ENCODE measurements around the gene SEC24C. TPM values are rescaled to one million over a fixed set of nuclear protein-coding genes. Genes with fewer than 3 reads are reported as not detected.

SEC24C gene
- total RNA-seq, 1 donor from 2014 or later = 36.0 TPM

DNA sequence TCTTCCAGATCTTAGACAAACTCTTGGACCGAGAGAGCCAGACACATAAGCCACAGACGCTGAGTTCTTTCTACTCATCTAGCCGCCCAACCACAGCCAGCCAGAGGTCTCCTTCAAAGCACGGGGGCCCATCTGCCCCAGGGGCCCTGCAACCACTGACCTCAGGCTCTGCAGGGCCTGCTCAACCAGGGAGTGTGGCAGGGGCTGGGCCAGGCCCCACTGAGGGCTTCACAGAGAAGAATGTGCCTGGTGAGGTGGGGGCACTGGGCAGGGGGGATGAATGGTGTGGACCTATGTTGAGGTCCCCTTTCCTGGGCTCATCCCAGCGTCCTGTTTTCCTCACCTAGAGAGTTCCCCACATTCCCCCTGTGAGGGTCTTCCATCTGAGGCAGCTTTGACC is 52.6 kb downstream of the SEC24C start:
- no peak overlapping the region for H3K9ac ChIP-seq
- no peak overlapping the region for H3K4me3 ChIP-seq
- Mint-ChIP-seq H3K36me3 (peaks cover 28% of the 10 kb centered on the region), H3K4me1 (no peaks in the 10 kb centered on the region), H3K4me3 (no peak overlapping the region), H3K9me3 (no peaks in the 10 kb centered on the region), H3K27ac (no peak overlapping the region), H3K27me3 (ENCODE audit: insufficient read depth, low read depth) (peaks cover 4% of the 10 kb centered on the region)
- no peak overlapping the region for H2AFZ ChIP-seq (replicated peaks)
- H3K27me3 ChIP-seq = no peaks in the 10 kb centered on the region
- no peak overlapping the region for H3K27ac ChIP-seq
- no peaks in the 10 kb centered on the region for H4K20me1 ChIP-seq (ENCODE audit: low read depth)
- TF ChIP-seq, protein P1, sequence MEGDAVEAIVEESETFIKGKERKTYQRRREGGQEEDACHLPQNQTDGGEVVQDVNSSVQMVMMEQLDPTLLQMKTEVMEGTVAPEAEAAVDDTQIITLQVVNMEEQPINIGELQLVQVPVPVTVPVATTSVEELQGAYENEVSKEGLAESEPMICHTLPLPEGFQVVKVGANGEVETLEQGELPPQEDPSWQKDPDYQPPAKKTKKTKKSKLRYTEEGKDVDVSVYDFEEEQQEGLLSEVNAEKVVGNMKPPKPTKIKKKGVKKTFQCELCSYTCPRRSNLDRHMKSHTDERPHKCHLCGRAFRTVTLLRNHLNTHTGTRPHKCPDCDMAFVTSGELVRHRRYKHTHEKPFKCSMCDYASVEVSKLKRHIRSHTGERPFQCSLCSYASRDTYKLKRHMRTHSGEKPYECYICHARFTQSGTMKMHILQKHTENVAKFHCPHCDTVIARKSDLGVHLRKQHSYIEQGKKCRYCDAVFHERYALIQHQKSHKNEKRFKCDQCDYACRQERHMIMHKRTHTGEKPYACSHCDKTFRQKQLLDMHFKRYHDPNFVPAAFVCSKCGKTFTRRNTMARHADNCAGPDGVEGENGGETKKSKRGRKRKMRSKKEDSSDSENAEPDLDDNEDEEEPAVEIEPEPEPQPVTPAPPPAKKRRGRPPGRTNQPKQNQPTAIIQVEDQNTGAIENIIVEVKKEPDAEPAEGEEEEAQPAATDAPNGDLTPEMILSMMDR (IDR thresholded peaks at IDR 0.05) = no peak
- TF ChIP-seq EZH2phosphoT487 (IDR thresholded peaks at IDR 0.05) (no peak), EZH2 (IDR thresholded peaks at IDR 0.05) (no peak)
- H3K79me2 ChIP-seq (ENCODE audit: low read depth) = no peaks in the 10 kb centered on the region
- H3F3A ChIP-seq (ENCODE audit: low read depth) = no peaks in the 10 kb centered on the region
- H3K4me1 ChIP-seq = no peaks in the 10 kb centered on the region
- H3K4me2 ChIP-seq = no peak overlapping the region
- no peaks in the 10 kb centered on the region for H3K9me3 ChIP-seq (ENCODE audit: low read depth)
- H3K36me3 ChIP-seq = no peaks in the 10 kb centered on the region
- DNase-seq (ENCODE audit: low spot score) = no peak

DNA sequence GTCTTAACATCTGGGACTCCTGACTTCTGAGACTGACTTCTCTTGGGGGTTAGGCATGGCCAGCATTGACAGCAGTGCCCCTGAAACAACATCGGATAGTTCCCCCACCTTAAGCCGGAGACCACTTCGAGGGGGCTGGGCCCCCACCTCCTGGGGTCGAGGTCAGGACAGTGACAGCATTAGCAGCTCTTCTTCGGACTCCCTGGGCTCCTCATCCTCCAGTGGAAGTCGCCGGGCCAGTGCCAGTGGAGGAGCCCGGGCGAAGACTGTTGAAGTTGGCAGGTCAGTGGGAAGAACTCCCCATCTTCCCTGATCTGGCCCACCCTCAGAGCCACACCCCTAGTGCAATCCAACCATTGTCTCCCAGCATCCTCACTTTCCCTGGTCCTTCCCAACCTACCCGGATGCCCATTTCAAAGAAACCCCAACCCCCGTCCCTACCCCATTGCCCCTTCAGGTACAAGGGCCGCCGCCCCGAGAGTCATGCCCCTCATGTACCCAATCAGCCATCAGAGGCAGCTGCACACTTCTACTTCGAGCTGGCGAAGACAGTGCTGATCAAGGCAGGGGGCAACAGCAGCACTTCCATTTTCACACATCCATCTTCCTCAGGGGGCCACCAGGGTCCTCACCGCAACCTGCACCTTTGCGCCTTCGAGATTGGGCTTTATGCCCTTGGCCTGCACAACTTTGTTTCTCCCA is 53.3 kb downstream of the SEC24C start:
- no peak overlapping the region for H3K4me3 ChIP-seq
- no peaks in the 10 kb centered on the region for H3K27me3 ChIP-seq

DNA sequence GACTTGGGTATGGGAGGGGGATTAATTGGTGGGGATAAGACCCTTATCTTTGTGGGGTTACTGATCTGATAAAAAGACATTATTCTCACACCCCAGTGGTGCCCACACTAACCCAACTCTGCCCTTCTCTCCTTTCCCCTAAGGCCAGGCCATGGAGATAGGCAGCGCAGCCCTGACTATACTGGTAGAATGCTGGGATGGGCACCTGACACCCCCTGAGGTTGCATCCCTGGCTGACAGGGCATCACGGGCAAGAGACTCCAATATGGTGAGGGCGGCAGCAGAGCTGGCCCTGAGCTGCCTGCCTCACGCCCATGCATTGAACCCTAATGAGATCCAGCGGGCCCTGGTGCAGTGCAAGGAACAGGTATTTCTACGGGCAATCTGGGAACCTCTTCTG is 53.9 kb downstream of the SEC24C start:
- Histone ChIP-seq H3K4me1 (no peaks in the 10 kb centered on the region), H3K27ac (no peak overlapping the region), H3K4me2 (no peak overlapping the region), H3K36me3 (no peaks in the 10 kb centered on the region), H3K4me3 (no peak overlapping the region), H3K27me3 (no peaks in the 10 kb centered on the region), H4K20me1 (ENCODE audit: low read depth) (no peaks in the 10 kb centered on the region), H2AFZ (replicated peaks) (no peak overlapping the region), H3K79me2 (ENCODE audit: low read depth) (no peaks in the 10 kb centered on the region), H3K9me3 (ENCODE audit: low read depth) (no peaks in the 10 kb centered on the region), H3F3A (ENCODE audit: low read depth) (no peaks in the 10 kb centered on the region), H3K9ac (no peak overlapping the region)
- Mint-ChIP-seq H3K36me3 (peaks cover 23% of the 10 kb centered on the region), H3K9me3 (no peaks in the 10 kb centered on the region), H3K27ac (no peak overlapping the region), H3K27me3 (ENCODE audit: insufficient read depth, low read depth) (peaks cover 4% of the 10 kb centered on the region), H3K4me1 (no peaks in the 10 kb centered on the region), H3K4me3 (no peak overlapping the region)
- TF ChIP-seq EZH2phosphoT487 (IDR thresholded peaks at IDR 0.05) (no peak), EZH2 (IDR thresholded peaks at IDR 0.05) (no peak)
- TF ChIP-seq, protein P1 (IDR thresholded peaks at IDR 0.05) = no peak
- DNase-seq (ENCODE audit: low spot score) = no peak

More for the DNA sequence above, 53.3 kb downstream of the SEC24C start:
- Histone ChIP-seq H2AFZ (replicated peaks) (no peak overlapping the region), H3K36me3 (no peaks in the 10 kb centered on the region), H4K20me1 (ENCODE audit: low read depth) (no peaks in the 10 kb centered on the region), H3K4me2 (no peak overlapping the region), H3K4me1 (no peaks in the 10 kb centered on the region), H3F3A (ENCODE audit: low read depth) (no peaks in the 10 kb centered on the region), H3K27ac (no peak overlapping the region), H3K9ac (no peak overlapping the region), H3K79me2 (ENCODE audit: low read depth) (no peaks in the 10 kb centered on the region), H3K9me3 (ENCODE audit: low read depth) (no peaks in the 10 kb centered on the region)
- H3K36me3 Mint-ChIP-seq = peaks cover 27% of the 10 kb centered on the region
- no peaks in the 10 kb centered on the region for H3K9me3 Mint-ChIP-seq
- no peak overlapping the region for H3K27ac Mint-ChIP-seq
- no peak for TF ChIP-seq EZH2phosphoT487 (IDR thresholded peaks at IDR 0.05)
- TF ChIP-seq EZH2 (IDR thresholded peaks at IDR 0.05) = no peak
- TF ChIP-seq, protein P1 (IDR thresholded peaks at IDR 0.05) = no peak
- H3K4me3 Mint-ChIP-seq = no peak overlapping the region
- DNase-seq (ENCODE audit: low spot score) = no peak
- H3K27me3 Mint-ChIP-seq (ENCODE audit: insufficient read depth, low read depth) = peaks cover 4% of the 10 kb centered on the region
- no peaks in the 10 kb centered on the region for H3K4me1 Mint-ChIP-seq

All from neural progenitor cell (in vitro differentiated cells).